Right forelimb (tissue), 1 donor: ENCODE measurements around the gene BDH2.

Experiments
- DNase-seq: peaks from one replicate; pipeline ENCODE4 v3.0.0-alpha.2; 2018

BDH2 gene

DNA sequence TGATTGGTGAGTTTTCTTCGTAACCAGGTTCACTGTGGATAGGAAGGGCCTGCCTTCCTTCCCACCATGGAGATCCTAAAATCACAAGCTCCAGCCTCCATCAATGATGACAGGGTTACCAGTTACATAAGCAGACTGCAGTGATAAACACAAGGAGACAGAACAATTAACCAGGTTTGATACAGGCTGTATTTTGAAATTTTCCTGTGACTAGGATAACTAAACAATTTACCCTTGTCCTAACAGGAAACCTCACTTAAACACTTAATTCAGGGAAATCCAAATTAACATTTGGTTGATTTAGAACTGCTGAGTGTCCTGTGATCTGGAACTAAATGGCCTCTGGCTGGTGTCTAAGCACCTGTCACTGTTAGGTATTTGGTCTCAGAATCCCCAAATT lies 20.0 kb downstream of the BDH2 start:
- no peak for DNase-seq

DNA sequence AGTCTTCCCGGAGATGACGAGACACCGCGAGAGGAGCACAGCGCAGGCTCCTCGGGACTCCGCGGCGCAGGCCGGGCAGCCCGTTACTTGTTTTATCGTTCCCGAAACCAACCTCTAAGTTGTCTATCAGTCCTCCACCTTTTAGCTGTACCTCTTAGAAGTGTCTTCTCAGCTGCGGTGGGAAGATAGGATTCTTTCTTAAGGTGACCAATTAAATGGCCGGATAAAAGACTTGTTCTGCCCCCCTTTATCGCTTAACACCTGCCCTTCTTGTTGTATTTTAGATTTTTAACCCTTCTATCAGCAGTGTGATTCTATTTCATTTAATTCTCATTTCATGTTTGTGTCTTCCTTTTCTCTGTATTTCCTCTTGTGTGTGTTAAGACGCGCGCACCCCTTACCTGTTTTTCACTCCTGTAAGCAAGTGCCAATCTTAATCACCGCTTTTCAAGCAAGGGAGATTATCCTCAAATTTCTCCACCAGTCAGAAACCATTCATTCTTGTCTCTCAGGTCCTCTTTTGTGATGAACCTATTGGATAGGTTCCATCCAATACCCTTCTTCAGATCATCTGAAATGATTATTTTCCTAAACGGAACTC lies 22.8 kb downstream of the BDH2 start, which contains the start of gene SLC9B2:
Gene SLC9B2, minus strand, starts transcription at position 15 of the 601 bp plus-strand sequence. CDS start 9,211 bp downstream, outside the sequence.
- DNase-seq, result no peak

GRCh38 chr4:103075894-103076746 lies 23.5 kb downstream of the BDH2 start:
- DNase-seq, result peak; percentile 87

DNA sequence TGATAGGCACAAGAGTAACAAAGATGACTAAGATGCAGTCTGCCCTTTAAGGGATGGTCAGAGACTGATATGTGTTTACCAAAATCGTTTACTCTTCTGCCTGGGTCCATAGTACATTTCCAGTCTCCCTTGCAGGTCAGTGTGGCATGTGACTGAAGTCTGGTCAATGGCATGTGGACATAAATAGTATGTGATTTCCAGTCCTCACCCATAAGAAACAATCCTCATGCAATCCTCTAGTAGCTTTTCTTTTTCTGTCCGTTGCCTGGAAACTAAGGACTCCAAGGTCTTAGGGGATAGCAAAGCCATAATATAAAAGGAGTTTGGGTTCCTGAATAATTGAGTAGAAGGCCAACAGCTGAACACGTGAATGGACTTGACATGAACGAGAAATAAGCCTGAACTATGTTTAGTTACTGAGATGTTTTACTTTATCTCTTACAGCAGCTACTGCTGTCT lies 24.2 kb downstream of the BDH2 start:
- DNase-seq, result no peak

- no peak for DNase-seq
Measured at GRCh38 chr4:103074744-103075434, 24.7 kb downstream of the BDH2 start.

- no peak for DNase-seq
Measured at GRCh38 chr4:103073792-103074438, 25.7 kb downstream of the BDH2 start.

DNA sequence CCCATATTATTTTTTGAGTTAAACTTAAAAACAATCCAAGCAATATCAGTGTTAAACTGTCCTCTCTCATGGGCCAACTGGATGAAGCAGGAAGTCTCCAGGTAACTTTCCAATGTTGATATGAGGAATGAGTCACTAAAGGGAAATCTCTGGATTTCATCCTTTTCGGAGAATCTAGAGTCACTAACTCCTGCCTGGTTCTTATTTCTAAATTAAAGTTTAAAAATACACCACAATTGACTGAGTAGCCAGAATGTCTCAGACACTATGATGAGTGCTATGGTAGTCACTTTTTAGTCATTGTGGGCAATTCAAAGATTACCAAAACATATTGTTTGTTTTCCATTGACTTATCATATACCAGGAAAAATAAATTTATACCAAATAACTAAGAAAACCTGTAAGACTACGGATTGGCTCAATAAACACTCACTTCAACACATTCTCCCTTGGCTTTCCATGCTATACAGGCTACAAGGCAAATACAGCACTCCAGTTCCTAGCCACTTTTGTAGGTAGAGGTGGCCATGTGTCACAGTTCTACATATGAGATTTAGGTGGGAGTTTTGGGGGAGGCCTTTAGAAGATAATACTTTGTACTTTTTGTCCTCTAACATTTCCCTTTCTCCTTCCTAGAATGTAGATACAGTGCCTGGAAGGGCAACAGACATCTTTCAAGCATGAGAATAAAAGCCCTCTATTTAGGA lies 31.6 kb downstream of the BDH2 start:
- DNase-seq, result no peak

DNA sequence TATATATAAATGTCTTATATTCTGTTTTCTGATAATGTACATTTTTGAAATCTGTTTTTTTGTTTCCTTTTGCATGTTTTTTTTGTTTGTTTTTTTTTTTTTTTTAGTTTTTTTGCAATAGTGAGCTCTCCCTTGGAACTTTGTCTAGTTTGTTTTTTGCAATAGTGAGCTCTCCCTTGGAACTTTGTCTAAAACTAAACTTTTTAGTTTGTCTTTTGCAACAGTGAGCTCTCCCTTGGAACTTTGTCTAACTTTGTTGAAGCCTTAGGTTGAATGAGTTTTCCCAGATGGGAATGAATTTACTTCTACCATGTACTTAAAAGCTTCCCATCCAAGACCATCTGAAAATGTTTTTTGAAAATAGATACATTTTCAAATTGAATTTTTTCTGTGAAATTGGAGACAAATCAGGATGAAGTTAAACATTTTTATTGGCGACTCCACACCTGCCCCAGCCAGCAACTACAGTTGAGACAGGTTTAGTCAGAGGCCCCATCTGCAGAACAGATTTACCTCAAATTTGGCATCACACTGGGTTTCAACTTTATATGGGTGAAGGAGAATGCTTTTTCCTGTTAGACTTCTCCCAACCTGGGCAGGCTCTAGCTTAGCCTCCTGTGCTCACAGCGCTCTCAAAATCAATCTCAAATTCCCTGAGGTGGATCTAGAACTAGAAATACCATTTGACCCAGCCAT lies 39.0 kb downstream of the BDH2 start:
- no peak for DNase-seq

- DNase-seq, result no peak
Measured at GRCh38 chr4:103054030-103054429, 45.6 kb downstream of the BDH2 start.

- no peak for DNase-seq
Measured at GRCh38 chr4:103052779-103053178, 46.9 kb downstream of the BDH2 start.

- DNase-seq, result no peak
Measured at GRCh38 chr4:103052145-103052544, 47.5 kb downstream of the BDH2 start.

DNA sequence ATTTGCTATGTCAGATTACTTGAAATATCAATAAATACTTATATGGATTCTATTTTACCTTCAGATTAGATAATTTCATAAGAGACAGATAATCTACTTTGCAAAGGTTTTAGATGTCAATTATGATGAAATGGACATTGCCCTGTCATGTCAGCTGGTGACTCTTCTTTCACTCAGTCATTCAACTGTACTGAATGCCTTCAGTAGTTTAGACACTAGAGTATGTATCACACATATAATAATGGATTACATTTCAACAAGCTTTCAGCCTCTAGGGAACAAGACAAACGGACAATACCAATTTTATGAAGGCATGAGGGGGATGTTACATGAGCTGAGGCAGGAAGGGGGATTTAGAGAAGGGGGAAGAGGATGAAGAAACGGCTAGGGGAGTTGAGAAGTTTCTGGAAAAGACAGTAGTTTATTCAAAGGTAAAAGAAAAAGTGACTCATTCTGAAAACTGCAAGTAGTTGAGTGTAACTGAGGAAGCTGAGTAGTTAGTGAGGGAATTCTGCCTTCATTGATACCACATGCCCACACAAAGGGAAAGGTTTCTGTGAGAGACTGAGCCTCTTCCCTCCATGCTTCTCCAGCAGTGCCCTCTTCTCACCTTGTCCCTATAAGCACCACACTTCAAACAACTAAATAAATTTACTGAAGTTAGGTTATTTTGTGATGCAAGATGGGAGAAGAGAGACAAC lies 48.7 kb downstream of the BDH2 start:
- DNase-seq, result no peak

DNA sequence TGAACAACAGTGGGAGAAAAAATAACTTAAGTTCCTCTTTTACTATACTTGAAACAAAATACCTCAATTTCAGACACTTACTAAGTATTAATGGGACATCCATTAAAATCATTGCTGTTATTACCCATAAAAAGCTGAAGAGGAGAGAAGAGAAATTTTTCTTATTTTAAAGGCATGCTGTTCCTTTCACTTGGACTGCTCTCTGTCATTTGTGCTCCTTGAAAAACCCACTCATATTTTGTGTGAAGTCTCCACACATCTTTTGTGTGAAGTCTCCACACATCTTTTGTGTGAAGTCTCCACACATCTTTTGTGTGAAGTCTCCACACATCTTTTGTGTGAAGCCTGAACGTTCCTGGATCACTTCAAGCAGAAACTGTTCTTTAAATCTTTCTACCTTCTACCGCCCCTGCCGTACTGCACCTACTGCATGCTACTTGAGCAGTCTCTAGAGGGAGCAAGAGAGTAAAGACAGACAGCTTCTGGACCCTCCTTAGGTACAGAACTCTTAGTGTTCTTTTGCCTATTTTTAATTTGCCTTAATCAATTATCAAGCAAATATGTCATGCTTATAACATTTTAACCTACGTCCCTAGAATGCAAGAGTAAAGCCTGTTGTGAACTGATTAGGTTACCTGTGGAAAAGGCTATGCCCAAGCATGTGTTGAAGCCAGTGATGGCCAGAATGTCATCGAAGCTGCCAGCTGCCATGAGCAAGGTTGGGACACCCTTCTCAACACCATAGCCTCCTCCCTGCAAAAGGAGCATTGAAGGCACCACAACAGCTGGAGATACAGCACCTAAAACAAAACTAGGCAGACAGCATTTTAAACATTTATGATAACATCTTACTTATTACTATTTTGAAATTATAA lies 53.0 kb downstream of the BDH2 start:
- no peak for DNase-seq

GRCh38 chr4:103044183-103044582 lies 55.5 kb downstream of the BDH2 start:
- DNase-seq, result no peak

- DNase-seq, result no peak
Measured at GRCh38 chr4:103036169-103036568, 63.5 kb downstream of the BDH2 start.

DNA sequence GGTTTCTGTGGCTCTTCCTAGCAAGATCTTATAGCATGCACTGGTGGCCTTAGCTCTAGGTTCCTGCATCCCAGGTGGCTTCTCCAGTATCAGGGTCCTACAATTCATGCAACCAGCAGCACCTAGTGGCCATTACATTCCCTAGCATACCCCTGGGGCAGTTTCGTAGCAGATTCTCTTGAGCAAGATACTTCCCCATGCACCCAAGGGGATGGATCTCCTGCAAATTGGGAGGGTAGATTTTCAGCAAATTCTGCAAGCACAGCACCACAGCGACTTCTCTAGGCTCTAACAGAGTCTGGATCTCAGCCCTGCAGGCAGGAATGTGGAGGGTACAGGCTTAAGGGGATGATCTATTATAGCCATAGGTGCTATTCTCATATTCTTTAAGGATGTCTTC lies 67.1 kb downstream of the BDH2 start:
- no peak for DNase-seq

DNA sequence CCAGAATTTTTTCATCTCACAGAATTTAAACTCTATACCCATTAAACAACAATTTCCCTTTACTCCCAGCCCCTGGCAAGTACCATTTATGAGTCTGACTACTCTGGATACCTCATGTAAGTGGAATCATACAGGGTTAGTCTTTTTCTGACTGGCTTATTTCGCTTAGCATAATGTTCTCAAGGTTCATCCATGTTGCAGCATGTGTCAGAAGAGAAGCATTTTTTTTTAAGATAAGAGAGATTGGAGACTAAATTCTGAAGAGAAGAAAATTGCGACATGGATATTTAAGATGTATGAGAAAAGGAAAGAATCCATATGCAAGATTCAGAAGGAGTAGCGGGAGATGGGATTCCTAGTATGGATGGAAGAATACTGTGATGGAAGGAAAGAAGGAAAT lies 68.8 kb downstream of the BDH2 start:
- DNase-seq, result no peak

DNA sequence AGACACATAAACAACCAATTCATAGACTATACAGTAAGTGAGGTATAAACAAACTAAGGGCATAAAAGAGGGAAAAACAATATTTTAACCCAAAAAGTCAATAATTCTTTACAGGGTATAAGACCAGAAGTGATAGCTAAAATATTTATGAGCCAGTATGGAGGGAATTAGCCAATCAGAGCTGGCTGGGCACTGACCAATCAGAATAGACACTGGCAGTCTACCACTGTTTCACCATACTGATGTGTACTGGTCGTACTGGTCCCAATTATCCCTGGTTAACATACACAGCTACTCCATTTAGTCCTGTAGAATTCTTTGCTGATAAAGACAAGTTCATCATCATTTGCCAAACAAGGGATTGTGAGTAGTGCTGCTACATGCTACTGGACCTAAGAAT lies 70.3 kb downstream of the BDH2 start:
- DNase-seq, result no peak
